Right lobe of liver (tissue), 4 donors: ENCODE results near the gene SPATA20.

Experiments
- CTCF ChIP-seq, 4 donors: fragments of 200-600 bp in 3 of 4; fragments of 450-650 bp in 1 of 4; IDR thresholded peaks; one replicate each; pipeline versions ENCODE4 v1.5.1 to v1.8.0; 2016 to 2022; ENCODE audit warnings: antibody characterized with exemption in 4 of 4, mild to moderate bottlenecking in 2 of 4
- POLR2A ChIP-seq: fragments of 450-650 bp; IDR thresholded peaks from one replicate; pipeline ENCODE4 v1.6.1; 2017; ENCODE audit warnings: antibody characterized with exemption, mild to moderate bottlenecking
- donor health status: DM: no; HTN: no; CAD: no.
- donor health status: DM: no; HTN: no; CAD: no.
- donor health status: DM: no; HTN: yes; CAD: no.

DNA sequence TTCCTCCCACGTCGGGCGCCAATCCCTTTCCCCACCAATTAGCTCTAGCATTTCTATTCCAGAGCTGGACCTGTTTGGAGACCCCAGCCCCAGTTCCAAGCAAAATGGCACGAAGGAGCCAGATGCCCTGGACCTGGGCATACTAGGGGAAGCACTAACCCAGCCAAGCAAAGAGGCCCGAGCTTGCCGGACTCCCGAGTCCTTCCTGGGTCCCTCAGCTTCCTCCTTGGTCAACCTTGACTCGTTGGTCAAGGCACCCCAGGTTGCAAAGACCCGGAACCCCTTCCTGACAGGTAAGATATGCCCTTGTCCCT is 5.6 kb upstream of the SPATA20 start:
- TF ChIP-seq CTCF (IDR thresholded peaks at IDR 0.05) (no peak), POLR2A (no peak)
